ENCODE data around the gene VGF. TPM values are rescaled to one million over a fixed set of nuclear protein-coding genes. Genes with fewer than 3 reads are reported as not detected.

The VGF gene
- total RNA-seq, 2 experiments from 2014 or later = not detected

GRCh38 chr7:101180130-101180755 lies 14.9 kb upstream of the VGF start, which contains the start of gene NAT16:
NAT16 (minus strand) TSS chr7:101180293; CDS start chr7:101174807, 5,486 bp downstream.
- intact Hi-C loops (cut with micrococcal nuclease) = no loop called here
- H3K36me3 Mint-ChIP-seq = no peaks in the 10 kb centered on the region
- DNase-seq = no peak
- no peak within 1 kb of the TSS for H3K4me3 Mint-ChIP-seq
- peaks cover 48% of the 10 kb centered on the region for H3K27me3 Mint-ChIP-seq
- POLR2A ChIA-PET = no interaction called here
- H3K9me3 Mint-ChIP-seq = no peaks in the 10 kb centered on the region
- CTCF ChIA-PET = no interaction called here
- peaks cover 9% of the 10 kb centered on the region for H3K4me1 Mint-ChIP-seq (ENCODE audit: low read depth)
- H3K27ac Mint-ChIP-seq = no peak within 1 kb of the TSS

- CTCF ChIA-PET = no interaction called here
- intact Hi-C loops (cut with micrococcal nuclease) = no loop called here
- DNase-seq = no peak
- Mint-ChIP-seq H3K4me3 (no peak overlapping the region), H3K27me3 (peaks cover 51% of the 10 kb centered on the region), H3K9me3 (no peaks in the 10 kb centered on the region), H3K36me3 (no peaks in the 10 kb centered on the region), H3K4me1 (ENCODE audit: low read depth) (peaks cover 9% of the 10 kb centered on the region), H3K27ac (no peak overlapping the region)
- POLR2A ChIA-PET = no interaction called here
Measured at GRCh38 chr7:101179713-101180112, 14.3 kb upstream of the VGF start.

GRCh38 chr7:101179117-101179516 lies 13.7 kb upstream of the VGF start:
- no peaks in the 10 kb centered on the region for H3K9me3 Mint-ChIP-seq
- no peak overlapping the region for H3K4me3 Mint-ChIP-seq
- intact Hi-C loops (cut with micrococcal nuclease) = no loop called here

GRCh38 chr7:101177644-101178043 lies 12.3 kb upstream of the VGF start:
- H3K9me3 Mint-ChIP-seq = no peaks in the 10 kb centered on the region
- DNase-seq = no peak
- intact Hi-C loops (cut with micrococcal nuclease) = no loop called here
- H3K4me3 Mint-ChIP-seq = no peak overlapping the region
- POLR2A ChIA-PET = no interaction called here
- H3K27me3 Mint-ChIP-seq = peaks cover 66% of the 10 kb centered on the region
- peaks cover 25% of the 10 kb centered on the region for H3K4me1 Mint-ChIP-seq (ENCODE audit: low read depth)
- CTCF ChIA-PET = interaction anchor here (0.8 to 6.9 kb wide), 5 partner anchors 9 to 105 kb away, joined by 3 to 34 read pairs (median 3); no protein-coding TSS in a partner anchor
- no peaks in the 10 kb centered on the region for H3K36me3 Mint-ChIP-seq
- no peak overlapping the region for H3K27ac Mint-ChIP-seq

More at GRCh38 chr7:101179117-101179516, 13.7 kb upstream of the VGF start:
- H3K36me3 Mint-ChIP-seq = no peaks in the 10 kb centered on the region
- no peak for DNase-seq
- H3K4me1 Mint-ChIP-seq (ENCODE audit: low read depth) = peaks cover 15% of the 10 kb centered on the region
- H3K27me3 Mint-ChIP-seq = peaks cover 56% of the 10 kb centered on the region
- no peak overlapping the region for H3K27ac Mint-ChIP-seq
- POLR2A ChIA-PET = no interaction called here
- CTCF ChIA-PET = interaction anchor here (6.9 kb wide), 1 partner anchor 13 kb away, joined by 34 read pairs; no protein-coding TSS in a partner anchor

- no peaks in the 10 kb centered on the region for H3K9me3 Mint-ChIP-seq
- peaks cover 69% of the 10 kb centered on the region for H3K27me3 Mint-ChIP-seq
- no peaks in the 10 kb centered on the region for H3K36me3 Mint-ChIP-seq
- ChIA-PET POLR2A (interaction anchor here (0.8 kb wide), 1 partner anchor 25 kb away, joined by 5 read pairs; no protein-coding TSS in a partner anchor), CTCF (interaction anchor here (2.7 to 6.9 kb wide), 2 partner anchors 17 to 32 kb away, joined by 27 to 34 read pairs; no protein-coding TSS in a partner anchor)
- H3K27ac Mint-ChIP-seq = peak overlapping the region; percentile 5
- intact Hi-C loops (cut with micrococcal nuclease) = no loop called here
- peaks cover 38% of the 10 kb centered on the region for H3K4me1 Mint-ChIP-seq (ENCODE audit: low read depth)
- no peak for DNase-seq
- H3K4me3 Mint-ChIP-seq = no peak overlapping the region
Measured at GRCh38 chr7:101175664-101176063, 10.3 kb upstream of the VGF start.

- no peaks in the 10 kb centered on the region for H3K9me3 Mint-ChIP-seq
- peaks cover 44% of the 10 kb centered on the region for H3K4me1 Mint-ChIP-seq (ENCODE audit: low read depth)
- CTCF ChIA-PET = interaction anchor here (0.7 to 6.9 kb wide), 6 partner anchors 9 to 108 kb away, joined by 4 to 34 read pairs (median 5); partner anchors contain the start of gene VGF
- H3K27me3 Mint-ChIP-seq = peaks cover 74% of the 10 kb centered on the region
- POLR2A ChIA-PET = interaction anchor here (1.0 kb wide), 1 partner anchor 9 kb away, joined by 5 read pairs; the partner anchor contains the start of gene VGF
- H3K36me3 Mint-ChIP-seq = no peaks in the 10 kb centered on the region
- no peak for DNase-seq
- intact Hi-C loops (cut with micrococcal nuclease) = loop anchor here (5.0 kb wide), 1 partner anchor 287 kb away; the partner anchor contains the start of gene UFSP1
- H3K27ac Mint-ChIP-seq = no peak overlapping the region
- peak overlapping the region; percentile 20 for H3K4me3 Mint-ChIP-seq
Measured at GRCh38 chr7:101174322-101174854, 9.0 kb upstream of the VGF start.

- no peaks in the 10 kb centered on the region for H3K9me3 Mint-ChIP-seq
- peaks cover 74% of the 10 kb centered on the region for H3K27me3 Mint-ChIP-seq
- ChIA-PET POLR2A (interaction anchor here (1.0 kb wide), 1 partner anchor 8 kb away, joined by 5 read pairs; the partner anchor contains the start of gene VGF), CTCF (interaction anchor here (0.7 to 6.9 kb wide), 7 partner anchors 9 to 109 kb away, joined by 3 to 34 read pairs (median 4); partner anchors contain the start of gene VGF)
- H3K27ac Mint-ChIP-seq = no peak overlapping the region
- DNase-seq = peak; percentile 86
- no peaks in the 10 kb centered on the region for H3K36me3 Mint-ChIP-seq
- peaks cover 46% of the 10 kb centered on the region for H3K4me1 Mint-ChIP-seq (ENCODE audit: low read depth)
- H3K4me3 Mint-ChIP-seq = no peak overlapping the region
- intact Hi-C loops (cut with micrococcal nuclease) = loop anchor here (5.0 kb wide), 1 partner anchor 286 kb away; the partner anchor contains the start of gene UFSP1
Measured at GRCh38 chr7:101173752-101174244, 8.4 kb upstream of the VGF start.

- intact Hi-C loops (cut with micrococcal nuclease) = loop anchor here (5.0 kb wide), 1 partner anchor 286 kb away; the partner anchor contains the start of gene UFSP1
- DNase-seq = peak; percentile 54
- H3K4me1 Mint-ChIP-seq (ENCODE audit: low read depth) = peaks cover 51% of the 10 kb centered on the region
- H3K4me3 Mint-ChIP-seq = no peak overlapping the region
- ChIA-PET CTCF (interaction anchor here (0.7 to 6.9 kb wide), 7 partner anchors 19 to 110 kb away, joined by 3 to 34 read pairs (median 4); no protein-coding TSS in a partner anchor), POLR2A (interaction anchor here (1.0 kb wide), 1 partner anchor 8 kb away, joined by 5 read pairs; the partner anchor contains the start of gene VGF)
- H3K27me3 Mint-ChIP-seq = peaks cover 79% of the 10 kb centered on the region
- no peak overlapping the region for H3K27ac Mint-ChIP-seq
- no peaks in the 10 kb centered on the region for H3K9me3 Mint-ChIP-seq
- no peaks in the 10 kb centered on the region for H3K36me3 Mint-ChIP-seq
Measured at GRCh38 chr7:101172854-101173751, 7.7 kb upstream of the VGF start.

- Mint-ChIP-seq H3K27ac (no peak overlapping the region), H3K4me1 (ENCODE audit: low read depth) (peaks cover 57% of the 10 kb centered on the region), H3K9me3 (no peaks in the 10 kb centered on the region), H3K36me3 (no peaks in the 10 kb centered on the region), H3K27me3 (peaks cover 80% of the 10 kb centered on the region), H3K4me3 (peak overlapping the region; percentile 23)
- POLR2A ChIA-PET = no interaction called here
- CTCF ChIA-PET = interaction anchor here (0.7 to 6.9 kb wide), 7 partner anchors 9 to 30 kb away, joined by 3 to 34 read pairs (median 4); no protein-coding TSS in a partner anchor
- DNase-seq = no peak
- intact Hi-C loops (cut with micrococcal nuclease) = loop anchor here (5.0 kb wide), 1 partner anchor 285 kb away; the partner anchor contains the start of gene UFSP1
Measured at GRCh38 chr7:101172005-101172853, 6.9 kb upstream of the VGF start.

- peaks cover 63% of the 10 kb centered on the region for H3K4me1 Mint-ChIP-seq (ENCODE audit: low read depth)
- intact Hi-C loops (cut with micrococcal nuclease) = loop anchor here (2.0 to 5.0 kb wide), 2 partner anchors 27 to 284 kb away; partner anchors contain the start of gene UFSP1
- no peak for DNase-seq
- ChIA-PET POLR2A (no interaction called here), CTCF (interaction anchor here (0.7 to 2.8 kb wide), 7 partner anchors 8 to 29 kb away, joined by 3 to 24 read pairs (median 4); no protein-coding TSS in a partner anchor)
- H3K36me3 Mint-ChIP-seq = no peaks in the 10 kb centered on the region
- no peak overlapping the region for H3K4me3 Mint-ChIP-seq
- no peak overlapping the region for H3K27ac Mint-ChIP-seq
- H3K27me3 Mint-ChIP-seq = peaks cover 80% of the 10 kb centered on the region
- H3K9me3 Mint-ChIP-seq = no peaks in the 10 kb centered on the region
Measured at GRCh38 chr7:101171442-101171837, 6.1 kb upstream of the VGF start.
